HepG2 (cell line): Measurements from ENCODE around the gene DEFB112. TPM values are rescaled to one million over a fixed set of nuclear protein-coding genes. Genes with fewer than 3 reads are reported as not detected.

Experiments
- BATF2 ChIP-seq: sonication (generic); formaldehyde crosslinking; IDR thresholded peaks from 2 replicates; pipeline ENCODE4 v1.8.0; 2022; ENCODE audit warnings: mild to moderate bottlenecking, missing genetic modification reagents, moderate library complexity
- FOXA1 ChIP-seq, 2 experiments: fragments of 450-650 bp in 1 of 2; sonication (generic) in 1 of 2; formaldehyde crosslinking in 1 of 2; IDR thresholded peaks; 2 replicates each; pipeline versions ENCODE4 v1.4.0 to v1.6.1; 2016 to 2020; ENCODE audit warnings: missing genetic modification reagents in 1 of 2
- FOXJ3 ChIP-seq: sonication (generic); formaldehyde crosslinking; IDR thresholded peaks from 2 replicates; pipeline ENCODE4 v1.4.0; 2020; ENCODE audit warnings: missing genetic modification reagents, mild to moderate bottlenecking, borderline replicate concordance
- FOXO4 ChIP-seq: sonication (generic); formaldehyde crosslinking; conservative IDR thresholded peaks from 2 replicates; pipeline ENCODE4 v1.8.1; 2023; ENCODE audit warnings: missing genetic modification reagents
- GATAD2A ChIP-seq: IDR thresholded peaks from 2 replicates; pipeline ENCODE4 v1.6.1; 2016
- HNRNPK ChIP-seq: fragments of 200-400 bp; formaldehyde crosslinking; IDR thresholded peaks from 2 replicates; pipeline ENCODE4 v1.6.1; 2018; ENCODE audit warnings: low read length, low read depth, moderate library complexity, mild to moderate bottlenecking; ENCODE audit not compliant: poor library complexity, severe bottlenecking
- HNRNPUL1 ChIP-seq: fragments of 200-400 bp; formaldehyde crosslinking; IDR thresholded peaks from 2 replicates; pipeline ENCODE4 v1.6.1; 2017; ENCODE audit warnings: low read depth, mild to moderate bottlenecking, low read length, moderate library complexity
- MED13 ChIP-seq: sonication (generic); formaldehyde crosslinking; IDR thresholded peaks from 2 replicates; pipeline ENCODE4 v1.5.0; 2020; ENCODE audit warnings: missing genetic modification reagents
- NFE2 ChIP-seq: sonication (generic); formaldehyde crosslinking; IDR thresholded peaks from 2 replicates; pipeline ENCODE4 v1.4.0; 2020; ENCODE audit warnings: missing genetic modification reagents
- NFKB2 ChIP-seq: sonication (generic); formaldehyde crosslinking; IDR thresholded peaks from 2 replicates; pipeline ENCODE4 v1.4.0; 2020; ENCODE audit warnings: missing genetic modification reagents, borderline replicate concordance
- PHB2 ChIP-seq: fragments of 450-650 bp; IDR thresholded peaks from 2 replicates; pipeline ENCODE4 v1.6.1; 2018; ENCODE audit not compliant: partially characterized antibody
- RERE ChIP-seq: IDR thresholded peaks from 2 replicates; pipeline ENCODE4 v1.6.1; 2016; ENCODE audit warnings: low read depth, missing genetic modification reagents, missing compliant biosample characterization
- SCMH1 ChIP-seq: sonication (generic); formaldehyde crosslinking; IDR thresholded peaks from 2 replicates; pipeline ENCODE4 v1.9.0; 2021; ENCODE audit warnings: missing genetic modification reagents, mild to moderate bottlenecking, borderline replicate concordance
- SP140L ChIP-seq: sonication (generic); formaldehyde crosslinking; IDR thresholded peaks from 2 replicates; pipeline ENCODE4 v1.4.0; 2020; ENCODE audit warnings: missing genetic modification reagents, borderline replicate concordance
- TERF1 ChIP-seq: sonication (generic); formaldehyde crosslinking; IDR thresholded peaks from 2 replicates; pipeline ENCODE4 v1.8.0; 2022; ENCODE audit warnings: mild to moderate bottlenecking, missing genetic modification reagents, moderate library complexity
- TMF1 ChIP-seq: sonication (generic); formaldehyde crosslinking; IDR thresholded peaks from 2 replicates; pipeline ENCODE4 v1.8.1; 2022; ENCODE audit warnings: low read depth, missing genetic modification reagents
- ZC3H4 ChIP-seq: sonication (generic); formaldehyde crosslinking; IDR thresholded peaks from 2 replicates; pipeline ENCODE4 v1.4.0; 2020; ENCODE audit warnings: missing genetic modification reagents, borderline replicate concordance
- ZMYM4 ChIP-seq: sonication (generic); formaldehyde crosslinking; IDR thresholded peaks from 2 replicates; pipeline ENCODE4 v1.8.1; 2023; ENCODE audit warnings: mild to moderate bottlenecking, missing genetic modification reagents
- ZNF121 ChIP-seq: sonication (generic); formaldehyde crosslinking; IDR thresholded peaks from 2 replicates; pipeline ENCODE4 v1.5.0; 2020; ENCODE audit warnings: mild to moderate bottlenecking, missing genetic modification reagents
- polyA plus RNA-seq, 8 experiments: library from polyadenylated mRNA; depleted of rRNA in 3 of 8; stranded (reverse) in 7 of 8; unstranded in 1 of 8; fragments of >200 nt; fragmentation: Illumina TruSeq in 4 of 8; extraction: Trizol in 4 of 8; gene quantifications; 2 replicates each; pipeline versions ENCODE4 v1.2.1 to v1.2.3, GENCODE V29; 2011 to 2016; ENCODE audit warnings: low read depth in 4 of 8, missing spikeins in 1 of 8, mixed read lengths in 1 of 8; ENCODE audit not compliant: insufficient read depth in 1 of 8
- total RNA-seq, 5 experiments: library from RNA; depleted of rRNA; stranded (reverse); fragments of >200 nt; fragmentation: Illumina TruSeq; extraction: Trizol; gene quantifications; 2 replicates each; pipeline ENCODE4 v1.2.3, GENCODE V29; 2016; ENCODE audit warnings: low read depth in 1 of 5
- TF ChIP-seq, protein P1 (sequence below): sonication (generic); formaldehyde crosslinking; IDR thresholded peaks from 2 replicates; pipeline ENCODE4 v1.8.1; 2023; ENCODE audit warnings: mild to moderate bottlenecking, missing genetic modification reagents

Gene DEFB112
- total and polyA plus RNA-seq, 2 of the 13 experiments (the other 11 are each of a cell fraction or from before 2014, with no cell fraction given), result not detected

DNA sequence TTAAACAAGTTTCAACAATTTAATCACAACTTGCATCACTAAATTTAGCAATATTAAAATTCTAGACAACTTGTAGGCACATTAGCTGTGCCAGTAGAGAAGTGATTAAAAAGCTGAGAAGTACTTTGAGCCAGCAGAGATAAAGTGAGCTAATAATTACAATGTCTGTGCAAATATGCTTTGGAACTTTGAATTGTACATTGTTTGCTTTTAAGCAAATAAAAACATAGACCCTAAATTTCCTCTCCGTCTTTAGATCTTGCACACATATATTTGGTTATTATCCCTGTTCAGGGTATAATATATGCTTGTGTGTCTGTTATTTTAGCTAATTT is 44.2 kb upstream of the DEFB112 start (continued):
- TF ChIP-seq SCMH1 (no peak), ZC3H4 (CRISPR knock-in tag) (no peak), RERE (peak; percentile 89; the same call in 1 of the 2 replicates), ZNF121 (CRISPR knock-in tag) (no peak), NFKB2 (CRISPR knock-in tag) (no peak), FOXO4 (CRISPR knock-in tag) (no peak), HNRNPUL1 (no peak), TERF1 (CRISPR knock-in tag) (no peak), FOXA1 (IDR thresholded peaks at IDR 0.05) (peak; percentile 81), FOXA1 (CRISPR knock-in tag; IDR thresholded peaks at IDR 0.05) (peak; percentile 87), BATF2 (no peak), ZMYM4 (CRISPR knock-in tag) (no peak), MED13 (CRISPR knock-in tag) (no peak), PHB2 (no peak), HNRNPK (no peak), FOXJ3 (CRISPR knock-in tag) (peak; percentile 52; the same call in 1 of the 2 replicates), GATAD2A (CRISPR knock-in tag) (peak; percentile 71), SP140L (no peak), TMF1 (CRISPR knock-in tag) (no peak), NFE2 (CRISPR knock-in tag) (no peak)
- TF ChIP-seq, protein P1, sequence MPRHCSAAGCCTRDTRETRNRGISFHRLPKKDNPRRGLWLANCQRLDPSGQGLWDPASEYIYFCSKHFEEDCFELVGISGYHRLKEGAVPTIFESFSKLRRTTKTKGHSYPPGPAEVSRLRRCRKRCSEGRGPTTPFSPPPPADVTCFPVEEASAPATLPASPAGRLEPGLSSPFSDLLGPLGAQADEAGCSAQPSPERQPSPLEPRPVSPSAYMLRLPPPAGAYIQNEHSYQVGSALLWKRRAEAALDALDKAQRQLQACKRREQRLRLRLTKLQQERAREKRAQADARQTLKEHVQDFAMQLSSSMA (CRISPR knock-in tag), result no peak
